ENCODE results near the gene KCNAB1. TPM values are rescaled to one million over a fixed set of nuclear protein-coding genes. Genes with fewer than 3 reads are reported as not detected.
"Not testable (repeated sequence)": the region's sequence is repeated elsewhere in the genome, so short reads cannot be mapped to it uniquely, and the experiment has no call there.

Gene KCNAB1
- polyA plus RNA-seq, 4 donors: 2.7 to 3.5 (median 3.3) TPM

DNA sequence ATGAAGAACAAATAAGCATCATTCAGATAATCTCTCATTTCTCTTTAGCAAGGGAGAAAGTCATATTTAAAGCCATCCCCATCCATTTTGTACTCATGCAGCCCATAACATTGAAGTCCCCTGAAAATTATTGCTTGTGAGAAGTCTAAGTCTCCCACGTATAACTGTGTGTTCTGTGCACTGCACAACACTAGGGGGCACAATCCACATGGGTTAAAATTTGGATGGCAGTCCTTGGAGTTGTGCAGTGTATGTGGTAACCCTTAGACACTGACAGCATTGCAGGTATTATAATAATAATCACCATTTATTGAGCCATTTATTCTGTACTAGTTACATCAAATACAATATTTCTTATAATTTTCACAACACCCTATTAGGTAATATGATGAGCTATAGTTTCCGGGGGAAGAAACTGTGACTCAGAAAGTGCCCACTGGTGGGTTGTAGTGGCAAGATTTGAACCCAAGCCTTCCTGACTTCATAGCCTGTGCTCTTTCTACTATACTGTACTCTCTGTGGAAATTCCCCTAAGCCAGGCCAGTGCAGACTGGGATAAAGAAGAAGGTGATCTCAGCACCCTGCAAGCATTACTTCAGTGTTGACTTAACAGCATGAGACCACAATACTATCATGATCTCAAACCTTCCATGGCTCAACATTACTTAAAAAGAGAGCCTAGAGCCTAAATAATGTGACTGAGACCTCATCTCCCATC is 15.7 kb downstream of the KCNAB1 start:
- DNase-seq (ENCODE audit: low read depth in 4 of 4, low spot score in 2 of 4): no peak

- not testable (repeated sequence) for DNase-seq (ENCODE audit: low read depth in 4 of 4, low spot score in 2 of 4)
These were observed 17.0 kb downstream of the KCNAB1 start for GRCh38 chr3:156137397-156137796.

DNA sequence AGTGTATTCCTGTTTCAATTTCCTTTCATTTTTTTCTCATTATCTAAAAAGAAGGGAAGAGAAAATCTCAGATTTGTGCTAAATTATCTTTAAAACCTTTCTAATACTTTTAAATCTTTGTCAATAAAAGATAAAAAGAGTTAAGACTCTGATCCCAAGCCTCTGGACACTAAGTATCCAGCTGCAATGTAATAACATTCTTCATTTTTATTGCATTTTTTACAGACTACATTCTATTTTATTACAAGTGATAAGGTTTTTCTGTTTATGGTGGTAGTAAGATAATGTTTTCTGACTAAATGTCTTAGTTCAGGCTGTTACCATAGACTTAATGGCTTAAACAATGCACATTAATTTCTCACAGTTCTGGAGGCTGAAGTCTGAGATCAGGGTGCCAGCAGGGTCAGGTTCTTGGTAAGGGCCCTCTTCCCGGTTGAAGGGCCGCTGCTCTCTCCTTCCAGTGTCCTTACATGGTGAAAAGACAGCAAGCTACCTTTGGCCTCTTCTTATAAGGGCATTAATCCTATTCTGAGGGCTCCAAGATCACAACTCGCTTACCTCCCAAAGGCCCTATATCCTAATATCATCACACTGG is 19.7 kb downstream of the KCNAB1 start:
- DNase-seq (ENCODE audit: low read depth in 4 of 4, low spot score in 2 of 4): no peak

DNA sequence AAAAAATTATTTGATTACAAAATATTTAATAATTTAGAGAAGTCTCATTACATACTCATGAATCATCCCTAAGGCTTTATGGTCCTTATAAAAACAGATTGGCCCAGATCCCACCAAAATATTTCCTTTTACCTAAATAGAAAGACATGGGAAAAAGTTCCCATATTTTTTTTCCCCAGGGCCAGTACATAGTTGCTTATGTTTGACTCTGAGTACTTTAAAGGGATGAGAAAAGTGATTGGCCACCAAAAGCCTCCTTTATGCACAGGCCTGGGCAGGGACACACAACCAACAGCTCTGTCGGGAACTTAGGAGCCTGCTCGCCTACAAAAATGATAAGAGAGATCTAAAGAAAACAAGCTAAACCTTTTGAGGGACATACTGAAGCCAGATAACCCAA is 22.3 kb downstream of the KCNAB1 start:
- no peak for DNase-seq (ENCODE audit: low read depth in 4 of 4, low spot score in 2 of 4)

DNA sequence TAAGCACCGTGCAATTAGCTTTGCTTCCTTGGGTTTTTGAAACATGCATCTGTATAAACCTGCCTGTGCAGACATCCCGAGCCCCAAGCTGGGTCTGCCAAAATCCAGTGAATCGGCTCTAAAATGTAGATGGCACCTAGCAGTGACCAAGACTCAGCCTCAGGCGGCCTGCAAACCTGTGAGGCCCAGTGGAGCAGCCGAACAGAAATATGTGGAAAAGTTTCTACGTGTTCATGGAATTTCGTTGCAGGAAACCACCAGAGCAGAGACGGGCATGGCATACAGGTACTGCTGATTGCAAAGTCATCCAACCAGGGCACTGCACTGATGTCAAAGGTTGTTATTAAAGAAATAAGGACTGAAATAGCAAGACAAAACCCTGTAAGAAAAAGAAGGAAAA is 22.8 kb downstream of the KCNAB1 start:
- DNase-seq (ENCODE audit: low read depth in 4 of 4, low spot score in 2 of 4): no peak

DNA sequence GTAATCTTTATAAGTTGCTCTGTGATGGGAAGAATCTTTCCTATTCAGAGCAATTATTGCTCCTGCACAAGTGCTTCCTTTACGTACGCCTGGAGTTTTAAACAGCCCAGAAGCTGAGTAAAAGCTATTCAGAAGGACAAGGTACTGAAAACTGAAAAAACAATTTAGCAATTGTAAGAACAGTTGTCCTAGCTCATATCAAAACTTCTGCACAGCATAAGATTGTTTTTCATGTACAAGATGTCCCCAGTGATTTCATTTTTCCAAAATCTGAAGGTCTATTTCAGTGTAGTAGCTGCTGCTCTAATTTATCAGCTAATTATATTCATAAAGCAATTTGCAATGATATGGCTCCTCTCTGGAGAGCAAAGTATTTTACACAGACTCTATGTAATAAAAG is 23.7 kb downstream of the KCNAB1 start:
- DNase-seq (ENCODE audit: low read depth in 4 of 4, low spot score in 2 of 4): no peak

DNA sequence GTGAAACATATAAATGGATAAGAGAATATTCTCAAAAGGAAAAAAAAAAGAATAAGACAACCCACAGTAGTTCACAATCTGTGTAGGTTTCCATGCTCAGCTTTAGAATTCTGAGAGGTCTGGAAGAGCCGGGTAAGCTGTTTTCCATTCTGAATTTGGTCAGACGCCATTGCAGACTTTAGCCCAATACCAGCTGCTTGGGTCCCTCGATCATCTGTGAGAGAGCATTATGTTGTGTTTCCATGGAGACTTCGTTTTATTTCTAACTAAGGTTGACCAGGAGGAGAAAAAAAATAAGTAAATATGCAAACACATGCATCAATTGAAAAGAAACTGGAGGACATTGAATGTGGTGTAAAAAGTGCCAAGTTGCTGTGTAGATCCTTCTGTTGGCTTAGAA is 25.5 kb downstream of the KCNAB1 start:
- no peak for DNase-seq (ENCODE audit: low read depth in 4 of 4, low spot score in 2 of 4)

DNA sequence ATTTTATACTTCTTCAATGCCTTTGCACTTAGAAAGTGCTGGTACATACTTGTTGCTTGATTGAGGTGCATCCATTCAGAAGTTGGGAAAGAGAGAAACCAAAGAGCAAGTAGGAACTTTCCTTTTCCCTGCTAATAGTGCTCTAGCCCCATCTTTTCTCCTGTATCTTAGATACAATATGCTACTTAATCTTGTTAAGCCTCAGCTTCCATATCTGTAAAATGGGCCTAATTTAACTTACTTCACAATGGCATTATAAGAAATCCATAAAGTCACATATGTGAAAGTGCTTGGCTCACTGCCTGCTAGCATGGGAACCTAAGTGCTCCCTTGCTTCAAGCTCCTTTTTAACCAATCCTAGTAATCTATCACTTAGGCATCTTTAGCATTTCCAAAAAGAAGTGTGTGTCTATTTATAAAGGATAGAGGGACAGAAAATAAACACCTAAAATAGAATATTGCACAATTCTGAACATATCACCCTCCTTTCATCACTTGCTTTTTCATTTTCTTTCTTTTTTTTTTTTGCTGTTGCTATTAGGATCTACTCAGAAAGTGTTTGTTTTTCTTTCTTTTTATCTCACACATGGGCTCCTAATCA is 28.1 kb downstream of the KCNAB1 start:
- no peak for DNase-seq (ENCODE audit: low read depth in 4 of 4, low spot score in 2 of 4)

GRCh38 chr3:156148946-156149381 is 28.6 kb downstream of the KCNAB1 start:
- no peak for DNase-seq (ENCODE audit: low read depth in 4 of 4, low spot score in 2 of 4)

DNA sequence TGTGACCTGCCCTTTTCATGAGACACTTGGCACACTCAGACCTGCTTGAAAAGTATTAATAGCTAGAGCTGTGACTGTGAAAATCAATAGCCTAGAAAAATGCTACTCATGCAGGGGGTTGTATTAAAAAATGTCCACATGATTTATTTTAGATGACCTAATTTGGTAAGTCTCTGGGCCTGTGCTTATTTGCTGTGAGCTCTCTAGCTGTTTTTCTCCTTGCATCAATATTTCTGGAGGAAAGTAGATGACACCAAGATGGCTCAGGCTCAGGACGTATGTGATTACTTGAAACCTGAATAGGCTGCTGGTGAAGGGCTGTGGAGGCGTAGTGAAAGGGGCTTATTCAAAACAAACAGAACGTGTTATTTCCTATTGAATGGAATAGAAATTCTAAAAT is 29.5 kb downstream of the KCNAB1 start:
- no peak for DNase-seq (ENCODE audit: low read depth in 4 of 4, low spot score in 2 of 4)

DNA sequence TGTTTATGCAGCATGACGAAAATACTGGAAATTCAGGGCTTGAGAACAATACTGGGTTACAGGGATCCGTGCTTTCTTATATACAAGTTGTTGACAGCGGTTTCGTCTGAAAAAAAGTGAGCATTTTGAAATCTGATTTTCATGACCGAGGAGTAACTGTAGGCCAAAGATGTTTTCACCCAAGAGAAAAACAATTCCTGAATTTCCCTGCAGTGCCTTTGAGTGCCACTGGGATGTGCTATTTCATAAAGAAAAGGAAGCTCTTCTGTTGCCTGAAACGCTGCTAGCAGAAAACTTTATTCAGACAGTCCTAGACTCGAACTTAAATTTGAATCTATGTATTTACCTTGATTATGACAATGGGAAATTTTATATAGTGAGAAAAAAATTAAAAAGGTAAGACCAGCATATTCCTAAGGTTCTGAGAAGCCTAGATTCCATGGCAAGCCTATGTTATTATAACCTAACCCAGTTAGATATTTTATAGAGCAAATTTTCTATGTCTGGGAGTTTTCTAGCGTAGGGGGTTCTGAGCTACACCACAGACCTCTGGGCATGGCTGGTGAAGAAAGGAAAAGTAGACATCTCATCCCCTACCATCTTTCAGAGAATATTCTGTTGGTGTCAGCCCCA is 30.2 kb downstream of the KCNAB1 start:
- DNase-seq (ENCODE audit: low read depth in 4 of 4, low spot score in 2 of 4): peak in 1 of 4 donors; percentile 62

DNA sequence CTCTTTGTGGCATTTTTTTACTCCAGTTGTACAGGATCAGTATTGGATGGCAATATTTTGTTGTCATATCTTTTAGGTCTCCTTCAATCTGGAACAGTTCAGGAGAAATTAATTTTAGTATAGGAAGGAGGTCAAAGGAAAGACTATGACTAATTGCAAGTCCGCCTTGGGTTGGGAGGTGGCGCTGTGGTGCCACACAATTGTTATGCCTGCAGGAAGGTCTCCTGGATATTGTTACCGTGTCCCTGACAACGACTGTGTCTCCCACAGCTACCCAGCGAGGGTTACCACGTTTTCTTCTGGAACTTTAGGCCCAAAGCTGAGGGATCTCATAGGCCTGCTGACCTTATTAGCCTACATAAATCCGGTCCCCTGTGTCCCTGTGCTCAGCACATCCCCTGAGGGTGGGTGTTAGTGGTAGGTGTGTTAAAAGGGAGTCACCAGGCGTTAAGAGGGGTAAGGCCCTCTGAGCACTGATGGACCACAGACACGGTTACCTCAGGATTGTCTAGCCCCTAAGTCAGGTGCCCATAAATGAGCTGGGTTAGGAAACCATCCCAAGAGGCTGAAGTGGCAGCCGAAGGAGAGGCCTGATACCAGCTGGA is 31.5 kb downstream of the KCNAB1 start:
- DNase-seq (ENCODE audit: low read depth in 4 of 4, low spot score in 2 of 4): peak in 2 of 4 donors; percentile 51 to 66

DNA sequence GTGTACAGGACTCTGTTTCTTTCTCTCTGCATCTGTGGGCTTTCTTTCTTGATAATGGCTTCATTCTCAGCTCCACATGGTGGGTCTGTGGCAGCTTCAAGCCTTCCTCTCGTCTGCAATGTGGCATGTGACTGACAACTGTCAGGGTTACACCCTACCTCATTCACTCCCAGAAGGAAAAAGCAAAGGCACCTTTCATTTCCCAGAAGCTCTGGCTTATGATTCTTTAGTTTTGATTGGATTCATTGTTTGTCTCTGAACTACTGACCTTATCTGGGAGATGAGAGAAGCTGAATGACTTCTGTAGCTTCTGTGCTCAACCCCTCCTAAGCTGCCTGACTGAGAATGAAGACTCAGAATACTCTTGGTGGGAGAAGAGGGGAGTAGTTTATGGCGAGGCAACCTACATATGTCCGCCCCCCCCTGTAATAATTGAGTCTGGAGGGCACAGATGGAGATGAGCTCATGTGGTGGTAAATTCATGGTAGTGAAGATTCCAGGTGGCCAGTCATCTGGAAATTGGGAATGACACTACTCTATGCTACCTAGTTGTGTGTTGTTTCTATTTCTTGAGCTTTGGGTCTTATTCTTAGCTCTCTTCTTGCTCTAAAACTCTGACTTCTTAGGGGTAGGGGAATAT is 38.4 kb downstream of the KCNAB1 start:
- no peak for DNase-seq (ENCODE audit: low read depth in 4 of 4, low spot score in 2 of 4)

GRCh38 chr3:156160647-156161046 is 40.3 kb downstream of the KCNAB1 start:
- no peak for DNase-seq (ENCODE audit: low read depth in 4 of 4, low spot score in 2 of 4)

DNA sequence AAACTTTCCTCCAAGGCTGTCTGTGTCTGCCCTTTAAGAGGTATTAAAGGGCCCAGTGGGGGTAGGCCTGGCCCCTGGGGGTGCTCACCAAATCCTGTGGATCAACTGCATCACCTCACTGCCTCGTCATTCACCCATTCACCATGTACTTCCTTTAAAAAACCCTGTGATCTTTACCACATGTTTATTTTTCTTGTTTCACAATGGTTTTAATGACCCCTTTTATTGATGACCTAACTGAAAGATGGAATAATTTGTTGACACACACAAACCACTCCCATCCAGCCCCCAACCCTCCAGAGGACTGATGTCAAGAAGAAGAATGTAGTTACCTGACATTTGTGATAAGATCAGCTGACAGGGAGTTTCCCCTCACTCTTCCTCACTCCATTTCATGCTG is 40.8 kb downstream of the KCNAB1 start:
- no peak for DNase-seq (ENCODE audit: low read depth in 4 of 4, low spot score in 2 of 4)

GRCh38 chr3:156163848-156164247 is 43.5 kb downstream of the KCNAB1 start:
- no peak for DNase-seq (ENCODE audit: low read depth in 4 of 4, low spot score in 2 of 4)

GRCh38 chr3:156166808-156167207 is 46.4 kb downstream of the KCNAB1 start:
- no peak for DNase-seq (ENCODE audit: low read depth in 4 of 4, low spot score in 2 of 4)

- DNase-seq (ENCODE audit: low read depth in 4 of 4, low spot score in 2 of 4): no peak
These were observed 50.2 kb downstream of the KCNAB1 start for GRCh38 chr3:156170571-156170970.

- no peak for DNase-seq (ENCODE audit: low read depth in 4 of 4, low spot score in 2 of 4)
These were observed 51.2 kb downstream of the KCNAB1 start for GRCh38 chr3:156171281-156172267.

All from left renal cortex interstitium (tissue), 4 donors.